Measurements from ENCODE around the gene OSBPL9.
"Not testable (repeated sequence)": the region's sequence is repeated elsewhere in the genome, so short reads cannot be mapped to it uniquely, and the experiment has no call there.

Gene OSBPL9

DNA sequence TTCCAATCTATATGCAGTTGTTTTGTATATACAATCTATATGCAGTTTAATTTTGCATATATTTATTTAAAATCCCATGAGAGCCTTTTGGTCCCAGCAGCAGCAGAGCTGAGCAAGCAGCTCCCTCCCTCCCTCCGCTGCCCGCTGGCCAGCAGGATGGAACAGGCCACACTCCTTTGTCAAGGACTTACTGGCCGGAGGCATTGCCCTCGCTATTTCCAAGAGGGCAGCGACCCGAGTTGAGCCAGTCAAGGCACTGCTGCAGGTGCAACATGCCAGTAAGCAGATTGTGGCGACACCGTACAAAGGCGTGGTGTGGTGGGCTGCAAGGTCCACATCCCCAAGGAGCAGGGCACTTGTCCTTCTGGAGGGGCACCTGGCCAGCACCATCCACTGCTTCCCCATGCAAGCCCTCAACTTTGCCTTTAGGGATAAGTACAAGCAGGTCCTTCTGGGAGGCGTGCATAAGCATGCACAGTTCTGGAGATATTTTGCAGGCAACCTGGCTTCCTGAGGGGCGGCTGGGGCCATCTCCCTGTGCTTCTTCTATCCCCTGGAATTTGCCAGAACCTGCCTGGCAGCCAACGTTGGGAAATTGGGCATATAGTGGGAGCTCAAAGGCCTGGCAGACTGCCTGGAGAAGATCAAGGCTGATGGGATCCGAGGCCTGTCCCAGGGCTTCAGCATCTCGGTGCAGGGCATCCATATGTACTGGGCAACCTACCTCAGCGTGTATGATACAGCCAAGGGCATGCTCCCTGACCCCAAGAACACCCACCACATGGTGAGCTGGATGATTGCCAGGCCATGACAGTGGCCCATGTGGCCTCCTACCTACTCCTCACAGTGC, 92.2 kb downstream of the OSBPL9 start:
- DNase-seq (ENCODE audit: low read depth in 2 of 2): no peak

DNA sequence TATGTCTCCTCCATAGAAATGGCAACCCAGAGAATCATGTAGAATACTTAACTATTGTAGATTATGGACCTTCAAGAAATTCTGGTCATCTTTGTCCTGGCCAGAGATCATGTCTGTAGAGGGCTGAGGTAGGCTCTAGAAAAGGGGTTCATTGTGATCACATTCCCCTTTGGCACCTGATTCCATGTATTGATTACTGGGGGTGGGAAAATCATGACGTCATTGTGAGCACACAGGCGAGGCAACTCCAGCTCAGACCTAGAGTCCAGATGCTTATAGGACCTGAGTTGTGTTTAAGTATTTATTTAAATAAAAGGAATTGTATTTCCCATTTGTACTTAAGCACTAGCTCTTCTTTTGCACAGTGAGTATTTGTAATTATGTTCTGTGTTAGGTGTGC, 93.1 kb downstream of the OSBPL9 start:
- DNase-seq (ENCODE audit: low read depth in 2 of 2): no peak

DNA sequence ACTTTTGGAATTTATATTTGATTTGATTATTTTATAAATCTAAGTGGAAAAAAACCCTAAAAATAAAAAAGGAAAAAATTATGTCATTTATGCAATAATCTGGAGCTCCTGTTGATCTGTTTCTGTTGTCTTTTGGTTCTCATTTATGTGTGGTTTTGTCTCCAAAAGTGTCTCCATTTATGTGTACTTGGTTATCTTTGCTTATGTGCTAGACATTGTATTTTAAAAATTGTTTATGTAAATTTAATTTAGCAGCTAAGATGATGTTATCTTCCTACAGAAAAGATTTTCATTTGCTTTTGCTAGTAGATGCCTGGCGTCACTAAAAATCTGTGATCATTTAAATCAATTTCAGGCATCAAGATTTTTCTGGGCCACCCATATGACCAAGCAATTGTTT, 95.7 kb downstream of the OSBPL9 start:
- DNase-seq (ENCODE audit: low read depth in 2 of 2): no peak

DNA sequence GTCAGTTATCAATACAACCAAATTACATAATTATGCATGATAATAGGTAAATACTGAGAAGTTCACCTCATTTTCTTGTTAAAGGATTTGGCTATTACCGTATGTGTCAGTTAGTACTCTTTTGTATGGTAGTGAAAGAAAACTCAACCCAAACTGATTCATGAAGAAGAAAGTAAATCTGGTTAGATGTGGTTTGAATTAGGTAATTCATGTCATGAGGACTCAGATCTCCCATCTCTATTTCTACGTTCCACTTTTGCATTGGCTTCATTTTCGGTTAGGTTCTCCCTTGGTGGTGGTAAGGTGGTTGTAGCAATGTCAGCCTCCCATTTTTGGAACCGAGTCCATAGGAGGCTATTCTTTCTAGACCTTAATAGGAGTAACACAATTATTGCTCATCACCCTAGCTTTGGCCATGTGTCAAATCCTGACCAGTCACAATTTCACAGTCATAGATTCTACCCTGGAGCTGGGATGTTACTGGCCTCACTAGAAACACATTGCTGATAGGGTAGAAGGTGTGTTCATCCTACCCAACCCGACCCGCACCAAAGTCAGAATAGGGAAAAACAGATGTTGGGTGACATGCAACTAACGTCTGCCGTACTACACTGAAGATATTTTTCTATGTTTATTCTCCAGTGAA, 97.6 kb downstream of the OSBPL9 start:
- DNase-seq (ENCODE audit: low read depth in 2 of 2): no peak

DNA sequence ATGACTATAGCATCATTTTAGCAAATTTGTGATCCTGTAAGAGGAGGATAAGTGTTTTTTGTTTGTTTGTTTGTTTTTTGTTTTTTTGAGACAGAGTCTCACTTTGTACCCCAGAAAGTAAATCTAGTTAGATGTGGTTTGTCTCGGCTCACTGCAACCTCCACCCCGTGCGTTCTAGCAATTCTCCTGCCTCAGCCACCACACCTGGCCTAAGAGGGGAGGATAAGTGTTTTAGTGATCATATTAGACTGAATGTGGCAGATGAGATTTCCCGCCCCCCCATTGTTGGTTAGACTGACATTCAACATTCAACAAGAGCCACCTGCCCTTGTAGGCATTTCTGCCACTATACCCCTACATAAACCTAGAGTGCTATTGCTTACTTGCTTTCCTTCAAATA, 98.5 kb downstream of the OSBPL9 start:
- DNase-seq (ENCODE audit: low read depth in 2 of 2): no peak

DNA sequence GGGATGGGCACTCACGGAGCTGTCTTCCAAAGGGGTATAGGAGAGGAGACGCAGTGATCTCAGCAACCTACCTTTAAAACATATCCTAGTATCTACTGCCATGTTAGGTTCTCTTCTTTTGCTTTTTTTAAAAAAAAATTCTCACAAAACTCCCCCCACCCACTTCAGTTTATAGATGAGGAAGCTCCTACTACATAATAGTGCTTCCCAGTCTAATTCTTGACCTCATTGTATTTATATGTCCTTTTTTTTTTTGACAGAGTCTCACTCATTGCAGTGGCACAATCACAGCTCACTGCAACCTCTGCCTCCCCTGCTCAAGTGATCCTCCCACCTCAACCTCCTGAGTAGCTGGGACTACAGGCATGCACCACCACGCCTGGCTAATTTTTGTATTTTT, 99.9 kb downstream of the OSBPL9 start:
- no peak for DNase-seq (ENCODE audit: low read depth in 2 of 2)

DNA sequence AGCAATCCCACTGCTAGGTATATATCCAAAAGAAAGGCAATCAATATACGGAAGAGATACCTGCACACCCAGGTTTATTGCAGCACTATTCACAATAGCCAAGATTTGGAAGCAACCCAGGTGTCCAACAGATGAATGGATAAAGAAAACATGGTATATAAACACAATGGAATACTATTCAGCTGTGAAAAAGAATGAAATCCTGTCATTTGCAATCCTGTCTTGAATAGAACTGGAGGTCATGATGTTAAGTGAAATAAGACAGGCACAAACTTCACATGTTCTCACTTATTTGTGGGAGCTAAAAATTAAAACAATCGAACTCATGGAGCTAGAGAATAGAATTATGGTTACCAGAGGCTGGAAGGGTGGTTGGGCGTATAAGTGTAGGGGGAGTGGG, 101.0 kb downstream of the OSBPL9 start:
- no peak for DNase-seq (ENCODE audit: low read depth in 2 of 2)

DNA sequence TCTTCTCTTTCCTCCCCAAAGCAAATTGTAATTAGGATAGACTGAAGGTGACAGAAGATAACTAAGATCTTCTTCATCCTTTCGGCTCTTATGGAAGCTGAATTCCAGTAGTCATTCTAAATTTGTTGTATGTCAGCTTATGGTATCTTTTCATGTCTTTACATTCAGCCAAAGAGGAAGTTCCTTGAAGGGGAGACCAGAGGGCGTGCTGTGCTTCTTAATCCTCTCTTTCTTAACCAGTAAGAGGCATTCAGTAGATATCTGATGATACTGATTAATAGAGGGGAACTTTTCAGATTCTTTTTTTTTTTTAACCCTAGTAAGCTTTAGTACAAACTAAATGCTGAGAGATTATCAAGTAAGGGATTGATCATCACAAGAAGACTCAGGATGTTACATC, 102.3 kb downstream of the OSBPL9 start:
- DNase-seq (ENCODE audit: low read depth in 2 of 2): no peak

DNA sequence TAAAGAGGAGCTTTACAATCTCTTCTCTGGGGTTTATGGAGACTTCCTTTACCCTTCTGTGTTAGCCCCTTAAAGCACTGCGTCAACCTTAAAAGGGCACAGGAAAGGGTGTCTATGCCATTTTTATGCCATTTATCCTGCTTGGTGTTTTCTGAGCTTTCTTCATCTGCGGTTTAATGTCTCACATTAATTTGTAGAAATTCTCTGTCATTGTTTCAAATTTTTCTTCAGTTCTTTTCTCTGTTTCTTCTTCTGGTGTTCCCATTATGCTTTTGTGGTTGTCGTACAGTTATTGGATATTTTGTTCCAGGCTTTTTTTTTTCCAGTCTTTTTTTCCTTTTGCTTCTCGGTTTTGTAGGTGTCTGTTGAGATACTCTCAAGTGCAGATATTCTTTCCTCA, 107.9 kb downstream of the OSBPL9 start:
- no peak for DNase-seq (ENCODE audit: low read depth in 2 of 2)

DNA sequence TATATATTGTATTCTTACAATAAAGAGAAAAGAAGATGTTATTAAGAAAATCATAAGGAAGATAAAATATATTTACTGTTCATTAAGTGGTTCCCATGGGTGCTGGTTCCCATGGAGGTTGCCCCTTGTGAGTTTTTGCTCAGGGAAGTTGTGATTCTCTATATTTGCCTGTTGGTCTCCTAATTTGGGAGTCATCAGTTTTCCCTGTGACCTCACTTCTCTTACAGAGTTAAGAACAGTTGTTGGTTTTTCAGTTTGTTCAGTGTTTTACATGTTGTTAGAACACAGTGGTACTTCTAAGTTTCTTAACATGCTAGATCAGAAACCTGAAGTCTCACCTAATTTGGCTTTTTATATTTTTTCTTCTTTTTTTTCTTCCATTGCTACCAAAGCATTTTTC, 109.2 kb downstream of the OSBPL9 start:
- no peak for DNase-seq (ENCODE audit: low read depth in 2 of 2)

DNA sequence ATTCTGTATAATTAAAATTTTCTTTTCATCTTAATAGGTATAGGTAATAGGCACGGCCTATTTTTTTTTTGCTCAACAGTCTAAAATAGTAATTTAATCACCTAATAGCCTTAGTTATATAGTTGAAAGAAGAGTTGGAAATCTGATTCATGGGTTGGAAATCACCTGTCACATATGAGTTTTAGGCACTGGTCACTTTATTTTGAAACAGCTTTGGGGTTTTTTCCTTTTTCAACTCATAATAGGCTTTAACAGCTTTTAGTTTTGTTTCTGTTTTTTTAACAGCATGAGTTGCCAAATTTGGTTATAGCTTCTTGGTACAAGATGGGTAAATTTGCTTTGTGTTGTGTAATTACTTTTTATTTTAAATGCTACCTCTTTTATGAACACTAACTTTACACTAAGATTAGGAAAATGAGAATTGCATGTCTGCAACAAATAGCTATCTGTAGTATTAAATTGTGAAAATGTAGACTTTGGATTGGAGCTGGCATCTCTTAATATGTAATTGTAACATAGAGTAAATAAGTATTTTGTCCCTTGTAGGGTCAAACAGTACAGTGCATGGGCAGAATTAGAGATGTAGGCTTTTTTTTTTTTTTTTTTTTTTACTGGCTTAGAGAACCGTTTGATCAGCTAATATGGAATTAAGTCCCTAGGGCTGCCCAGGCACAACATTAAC, 109.8 kb downstream of the OSBPL9 start:
- DNase-seq (ENCODE audit: low read depth in 2 of 2): no peak

DNA sequence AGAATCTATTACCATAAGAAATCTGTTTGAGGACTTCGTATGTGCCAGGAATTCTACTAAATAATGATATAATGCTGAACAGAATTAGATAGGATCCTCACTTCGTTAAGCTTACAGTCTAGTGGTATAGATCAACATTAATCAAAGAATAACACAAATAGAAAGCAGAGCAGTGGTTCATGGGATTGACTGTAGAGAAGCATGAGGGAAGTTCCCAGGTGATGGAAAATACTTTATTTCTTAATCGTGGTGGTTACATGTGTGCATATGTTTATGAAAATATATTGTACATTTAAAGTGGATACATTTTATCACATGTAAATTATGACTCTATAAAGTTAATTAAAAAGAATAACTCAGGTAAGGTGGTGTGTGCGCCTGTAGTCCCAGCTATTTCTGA, 110.5 kb downstream of the OSBPL9 start:
- no peak for DNase-seq (ENCODE audit: low read depth in 2 of 2)

DNA sequence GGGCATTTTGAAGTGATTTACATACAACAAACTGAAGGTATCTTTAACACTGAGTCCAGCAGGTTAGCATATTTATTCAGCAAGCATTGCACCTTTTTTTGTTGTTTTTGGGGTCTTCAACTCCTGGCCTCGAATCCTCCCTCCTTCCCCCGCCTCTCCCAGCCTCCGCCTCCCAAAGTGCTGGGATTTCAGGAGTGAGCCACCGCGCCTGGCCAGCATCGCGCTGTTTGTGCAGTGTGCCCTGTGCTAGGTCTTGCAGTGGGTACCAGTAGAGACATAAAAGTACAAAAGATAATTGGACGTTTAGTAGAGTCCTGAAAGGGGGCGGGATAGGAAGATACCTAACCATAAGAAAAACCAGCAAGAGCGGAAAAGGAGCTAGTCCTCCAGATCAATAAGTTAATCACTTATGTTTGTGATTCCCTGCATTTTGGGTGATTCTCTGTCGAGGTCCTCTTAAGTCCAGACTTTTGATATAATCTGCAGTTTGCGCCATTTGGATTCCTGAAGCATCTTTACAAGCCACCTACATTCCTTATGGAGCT, 111.8 kb downstream of the OSBPL9 start:
- no peak for DNase-seq (ENCODE audit: low read depth in 2 of 2)

DNA sequence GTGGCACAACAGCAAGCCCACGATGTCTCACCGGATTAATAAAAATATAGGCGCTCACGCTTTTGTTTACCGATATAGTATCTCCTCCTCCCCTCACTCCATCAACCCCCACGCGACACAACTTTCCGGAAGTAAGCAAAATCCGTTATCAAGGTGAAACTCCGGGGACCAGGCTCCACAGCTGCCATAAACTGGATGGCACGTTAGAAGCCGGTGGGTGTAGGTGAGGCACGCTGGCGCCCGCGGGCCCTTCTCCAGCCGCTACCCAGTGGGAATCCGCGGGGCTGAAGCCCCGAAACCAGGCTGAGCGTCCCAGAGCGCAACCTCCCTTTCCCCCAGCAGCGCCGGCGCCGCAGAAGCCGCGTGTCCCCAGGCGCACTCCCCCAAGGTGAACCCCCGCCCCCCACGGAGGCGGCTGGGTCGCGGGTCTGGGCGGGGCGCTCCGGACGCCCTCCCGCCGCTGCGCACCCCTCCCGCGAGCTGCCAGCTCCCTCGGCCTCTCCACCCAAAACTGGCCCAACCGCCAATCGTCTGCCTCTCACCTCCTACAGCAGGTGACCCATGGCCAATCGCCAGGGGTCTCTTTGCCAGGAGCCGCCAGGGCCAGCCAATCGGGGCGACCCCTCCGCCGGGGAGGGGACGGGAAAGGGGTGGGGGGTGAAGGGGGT, 112.4 kb downstream of the OSBPL9 start:
- peak; percentile 94 for DNase-seq (ENCODE audit: low read depth in 2 of 2)

DNA sequence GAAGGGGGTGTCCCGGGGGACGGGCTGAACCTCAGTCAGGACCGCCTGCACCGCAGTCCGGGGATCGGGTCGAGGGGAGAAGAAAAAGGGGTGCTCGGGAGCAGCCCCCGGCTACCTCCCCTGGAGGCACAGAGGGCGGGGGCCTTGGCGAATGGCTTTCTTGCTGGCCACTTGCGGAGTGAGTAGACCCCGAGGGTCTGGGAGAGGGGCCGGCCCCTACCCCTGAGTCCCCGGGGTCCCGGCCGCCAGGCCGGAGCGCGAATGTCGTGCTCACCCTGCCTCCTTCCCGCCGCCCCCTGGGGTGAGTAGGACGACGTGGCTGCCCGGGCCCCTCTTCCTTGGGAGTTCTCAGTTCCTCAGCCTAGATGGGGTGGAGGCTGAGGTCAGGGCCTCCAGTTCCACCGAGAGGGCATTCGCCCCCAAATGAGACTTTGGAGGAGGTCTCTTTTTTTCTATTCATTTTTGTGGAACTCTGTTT, 113.0 kb downstream of the OSBPL9 start:
- DNase-seq (ENCODE audit: low read depth in 2 of 2): no peak

DNA sequence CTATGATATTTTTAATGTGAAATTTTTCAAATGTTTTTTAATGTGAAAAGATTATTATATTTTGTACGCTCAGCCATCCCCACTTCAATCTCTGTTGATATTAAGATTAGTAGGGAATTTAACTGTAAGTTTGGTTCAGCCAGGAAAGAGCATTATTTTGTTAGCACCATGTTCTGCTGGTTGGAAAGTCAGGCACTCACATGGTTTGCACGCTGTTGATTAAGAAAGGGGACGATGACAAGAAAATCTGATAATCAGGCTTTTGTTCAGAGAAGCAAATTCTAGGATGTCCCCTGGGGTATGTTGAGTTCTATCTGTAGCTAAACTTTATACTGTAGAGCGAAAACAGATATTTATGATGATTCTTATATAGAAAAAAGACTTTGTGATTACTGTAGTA, 115.1 kb downstream of the OSBPL9 start:
- no peak for DNase-seq (ENCODE audit: low read depth in 2 of 2)

DNA sequence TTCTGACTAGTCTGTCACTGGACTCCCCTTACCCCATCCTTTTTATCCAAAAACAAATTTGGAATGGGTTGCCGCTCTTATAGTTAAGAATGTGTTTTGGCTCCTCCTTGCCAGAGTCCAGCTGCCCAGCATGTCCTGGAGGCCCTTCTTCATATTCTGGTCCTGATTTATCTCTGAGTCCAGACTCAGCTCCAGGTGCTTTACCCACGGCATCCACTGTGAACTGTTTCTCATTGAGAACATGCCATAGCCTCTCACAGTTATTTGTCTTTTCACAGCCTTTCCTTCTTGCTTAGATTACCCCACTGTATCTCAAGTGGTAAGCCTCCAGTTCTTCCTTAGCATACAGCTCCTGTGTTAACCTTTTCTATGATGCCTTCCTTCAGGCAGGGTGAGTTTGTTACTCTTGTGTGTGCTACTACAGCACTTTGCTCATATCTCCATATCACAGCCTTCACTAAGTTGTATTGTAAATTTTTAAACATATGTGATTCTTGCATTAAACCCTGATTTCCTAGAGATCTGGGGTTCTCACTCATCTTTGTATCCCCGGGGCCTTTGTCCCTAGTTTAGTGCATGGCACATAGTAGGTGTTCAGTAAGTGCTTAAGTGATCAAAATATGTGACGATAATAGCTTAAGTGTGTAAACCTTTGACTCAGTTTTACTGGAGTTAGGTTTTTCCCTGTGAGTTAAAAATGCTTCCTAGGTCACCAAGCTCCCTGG, 116.0 kb downstream of the OSBPL9 start:
- no peak for DNase-seq (ENCODE audit: low read depth in 2 of 2)

DNA sequence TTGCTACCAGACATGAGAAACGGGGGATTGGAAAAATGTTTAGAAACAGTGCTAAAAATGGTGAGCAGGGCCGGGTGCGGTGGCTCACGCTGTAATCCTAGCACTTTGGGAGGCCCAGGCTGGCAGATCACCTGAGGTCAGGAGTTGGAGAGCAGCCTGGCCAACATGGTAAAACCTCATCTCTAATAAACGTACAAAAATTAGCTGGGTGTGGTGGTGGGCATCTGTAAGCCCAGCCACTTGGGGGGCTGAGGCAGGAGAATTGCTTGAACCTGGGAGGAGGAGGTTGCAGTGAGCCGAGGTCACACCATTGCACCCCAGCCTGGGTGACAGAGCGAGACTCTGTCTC, 116.5 kb downstream of the OSBPL9 start:
- DNase-seq (ENCODE audit: low read depth in 2 of 2): not testable (repeated sequence)

DNA sequence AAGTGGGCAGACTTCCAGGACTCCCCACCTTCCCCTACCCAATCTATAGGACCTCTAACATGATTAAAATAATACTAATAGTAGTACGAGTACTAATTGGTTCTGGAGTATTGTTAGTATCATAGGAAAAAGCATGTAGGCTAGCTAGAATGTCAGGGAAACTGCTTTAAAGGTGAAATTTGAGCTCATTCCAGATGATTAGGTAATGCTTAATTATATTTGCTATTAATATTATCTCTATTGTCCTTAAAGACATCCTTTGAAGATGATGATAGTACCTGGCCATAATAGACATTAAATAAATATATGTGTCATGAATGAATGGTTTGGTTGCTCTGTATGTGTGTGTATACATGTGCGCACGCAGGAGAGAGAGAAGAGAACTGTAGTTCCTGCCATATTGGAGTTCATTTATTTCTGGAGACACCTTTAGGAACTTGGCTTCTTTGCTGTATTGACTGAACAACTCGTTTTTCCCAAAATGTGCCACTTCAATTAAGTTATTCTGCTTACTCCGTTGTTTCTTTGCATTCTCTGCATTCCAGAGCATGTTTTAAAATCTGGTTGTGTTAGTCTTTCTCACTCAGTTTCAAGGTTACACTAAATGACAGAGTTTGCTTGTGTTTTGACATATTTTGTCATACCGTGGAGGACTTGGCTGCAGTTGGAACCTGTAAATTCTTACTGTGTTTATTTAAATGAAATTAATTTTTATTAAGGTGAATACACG, 117.1 kb downstream of the OSBPL9 start:
- no peak for DNase-seq (ENCODE audit: low read depth in 2 of 2)

DNA sequence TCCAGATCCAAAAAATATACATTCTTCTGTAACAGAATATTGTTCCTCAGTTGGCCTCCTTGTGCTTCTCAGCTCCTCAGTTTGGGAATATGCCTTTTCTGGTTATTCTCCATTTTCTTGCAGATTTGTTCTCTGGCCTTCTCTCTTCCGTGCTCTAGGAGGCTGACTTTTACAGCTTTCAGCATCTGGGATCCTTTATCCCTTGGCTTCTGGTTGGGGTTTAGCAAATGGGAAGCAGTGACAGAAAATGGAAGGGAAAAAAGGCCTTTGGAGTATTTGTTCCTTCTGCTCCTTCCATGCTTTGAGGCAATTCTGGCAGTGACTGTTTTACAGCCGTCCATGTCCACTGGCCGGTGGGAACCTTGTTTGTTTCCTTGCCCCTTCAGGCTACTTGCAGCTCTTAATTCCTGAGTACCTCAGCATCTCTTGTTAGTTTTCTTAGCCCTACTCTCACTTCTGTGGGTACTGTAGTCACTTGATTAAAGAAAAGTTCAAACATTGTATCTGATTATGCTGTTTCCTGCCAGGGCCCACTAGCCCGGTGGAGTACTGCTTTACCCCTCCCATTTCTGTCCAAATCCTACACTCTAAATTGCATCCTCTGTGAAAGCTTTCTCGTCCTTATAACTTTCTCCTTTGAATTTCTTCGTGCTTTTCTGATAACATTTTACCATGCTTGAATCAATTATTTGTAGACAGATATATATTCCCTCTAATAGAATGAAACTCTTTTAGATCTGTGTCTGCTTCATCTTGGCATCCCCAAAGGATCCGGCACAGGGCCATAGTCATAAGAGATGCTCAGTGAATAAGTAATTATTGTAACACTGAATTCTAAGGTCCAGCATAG, 118.2 kb downstream of the OSBPL9 start:
- no peak for DNase-seq (ENCODE audit: low read depth in 2 of 2)

Measured in stimulated activated CD8-positive, alpha-beta memory T cell treated with anti-CD3 and anti-CD28 coated beads, Interleukin-2, amount 100 ng/mL, for 48 hours (primary cell).